GM19023 (cell line): ENCODE data around the gene SRSF10.
A peak's percentile ranks its signal among the peaks of the same experiment; 100 is the strongest.
"Not testable (repeated sequence)": the region's sequence is repeated elsewhere in the genome, so short reads cannot be mapped to it uniquely, and the experiment has no call there.

Source experiments
- ATAC-seq: cut with Tn5 transposase; IDR thresholded peaks from one replicate; pipeline ENCODE4 v1.9.1; 2021; ENCODE audit warnings: mild to moderate bottlenecking, moderate library complexity; ENCODE audit not compliant: unreplicated experiment

Gene SRSF10

GRCh38 chr1:23979881-23980727 is at the start of gene SRSF10:
TSS of gene SRSF10 (minus strand) at chr1:23980327. CDS start at chr1:23980255, 72 bp downstream.
- ATAC-seq: peak; percentile 95

DNA sequence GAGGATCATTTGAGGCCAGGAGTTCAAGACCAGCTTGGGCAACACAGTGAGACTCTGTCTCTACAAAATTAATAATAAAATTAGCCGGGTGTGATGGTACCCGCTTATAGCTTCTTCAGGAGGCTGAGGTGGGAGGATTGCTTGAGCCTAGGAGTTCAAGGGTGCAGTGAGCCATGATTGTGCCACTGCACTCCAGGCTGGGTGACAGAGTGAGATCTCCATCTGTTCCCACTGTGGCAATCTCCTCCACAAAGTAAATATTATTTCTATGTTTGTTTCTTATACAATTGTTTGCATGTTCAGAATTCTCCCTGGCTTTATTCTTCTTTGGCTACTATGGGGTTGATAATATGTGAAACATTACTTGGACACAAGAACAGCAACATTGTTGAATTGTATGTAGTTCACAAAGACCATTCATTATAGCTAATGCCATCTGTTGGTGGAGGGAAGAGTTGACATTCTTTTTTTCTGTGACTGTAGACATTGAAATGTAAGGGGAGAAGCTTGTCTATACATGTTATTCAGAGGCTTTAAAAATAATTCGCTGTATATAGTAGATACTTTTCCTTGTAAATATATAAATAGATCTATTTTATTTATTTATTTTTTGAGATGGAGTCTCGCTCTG is 47.8 kb upstream of the SRSF10 start:
- no peak for ATAC-seq

- ATAC-seq: no peak
These were observed 42.6 kb upstream of the SRSF10 start for GRCh38 chr1:24022581-24023361.

GRCh38 chr1:24021403-24022266 is 41.5 kb upstream of the SRSF10 start:
- no peak for ATAC-seq

- ATAC-seq: no peak
These were observed 40.3 kb upstream of the SRSF10 start for GRCh38 chr1:24020470-24020869.

DNA sequence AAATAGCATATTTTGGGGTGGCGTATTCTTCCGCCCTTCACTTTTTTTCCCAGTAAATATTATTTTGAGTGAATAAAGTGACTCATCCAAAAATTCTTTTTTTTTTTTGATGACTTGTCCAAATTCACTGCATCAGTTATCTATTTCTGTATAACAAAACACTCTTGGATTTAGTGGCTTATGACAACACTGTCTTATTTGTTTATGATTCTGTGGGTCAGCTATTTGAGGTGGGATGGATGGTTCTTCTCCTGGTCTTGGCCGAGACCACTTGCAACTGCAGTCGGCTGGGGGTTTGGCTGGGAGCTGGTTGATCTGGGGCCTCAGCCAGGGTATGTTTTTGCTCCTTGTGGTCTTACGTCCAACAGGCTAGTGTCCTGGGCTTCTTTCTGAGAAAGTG is 39.9 kb upstream of the SRSF10 start:
- ATAC-seq: no peak

GRCh38 chr1:24018611-24019580 is 38.8 kb upstream of the SRSF10 start:
- no peak for ATAC-seq

DNA sequence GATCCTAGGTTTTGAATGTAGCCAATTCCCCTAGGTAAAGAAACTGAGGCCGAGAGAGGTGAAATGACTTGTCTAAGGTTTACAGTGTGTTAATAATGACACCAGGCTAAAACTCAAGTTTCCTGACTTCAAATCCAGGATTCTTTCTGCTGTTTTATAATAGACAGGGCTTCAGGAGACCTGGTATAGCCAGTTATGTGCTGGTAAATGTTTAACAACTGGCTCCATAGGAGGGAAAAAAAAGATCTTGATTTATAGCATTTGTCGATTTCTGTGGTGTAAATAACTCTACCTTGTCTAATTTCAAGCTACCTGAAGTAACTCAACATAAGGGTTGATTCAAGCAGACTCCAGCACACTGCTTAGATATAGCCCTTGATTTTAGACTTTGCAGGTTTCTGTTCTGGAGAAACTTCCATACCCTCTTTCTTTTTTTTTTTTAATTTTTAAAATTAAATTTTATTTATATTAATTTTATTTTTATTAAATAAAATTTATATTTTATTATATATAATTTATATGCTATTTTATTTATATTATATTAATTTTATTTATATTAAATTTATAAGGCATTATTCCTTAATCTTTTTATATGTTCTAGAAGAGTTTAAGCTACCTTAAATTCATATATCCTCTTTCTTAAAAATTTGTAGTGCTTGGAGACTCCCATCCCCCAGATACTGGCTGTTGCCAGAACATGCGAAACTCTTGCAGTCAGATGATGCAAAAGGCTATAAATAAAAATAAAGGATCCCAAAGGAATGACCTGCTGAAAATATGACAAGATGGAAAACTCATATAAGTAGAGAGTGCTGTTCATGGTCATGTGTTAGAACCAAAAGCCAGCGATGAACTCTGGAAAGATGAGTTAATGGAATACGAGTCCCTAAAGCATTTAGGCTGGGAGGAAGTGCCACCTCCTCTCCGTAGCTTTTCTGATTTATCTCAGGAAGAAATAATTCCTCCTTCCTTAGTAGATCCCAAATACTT is 35.4 kb upstream of the SRSF10 start:
- ATAC-seq: no peak

- ATAC-seq: not testable (repeated sequence)
These were observed 32.8 kb upstream of the SRSF10 start for GRCh38 chr1:24012878-24013277.

- ATAC-seq: no peak
These were observed 30.5 kb upstream of the SRSF10 start for GRCh38 chr1:24010650-24011049.

- no peak for ATAC-seq
These were observed 29.3 kb upstream of the SRSF10 start for GRCh38 chr1:24009406-24009805.

DNA sequence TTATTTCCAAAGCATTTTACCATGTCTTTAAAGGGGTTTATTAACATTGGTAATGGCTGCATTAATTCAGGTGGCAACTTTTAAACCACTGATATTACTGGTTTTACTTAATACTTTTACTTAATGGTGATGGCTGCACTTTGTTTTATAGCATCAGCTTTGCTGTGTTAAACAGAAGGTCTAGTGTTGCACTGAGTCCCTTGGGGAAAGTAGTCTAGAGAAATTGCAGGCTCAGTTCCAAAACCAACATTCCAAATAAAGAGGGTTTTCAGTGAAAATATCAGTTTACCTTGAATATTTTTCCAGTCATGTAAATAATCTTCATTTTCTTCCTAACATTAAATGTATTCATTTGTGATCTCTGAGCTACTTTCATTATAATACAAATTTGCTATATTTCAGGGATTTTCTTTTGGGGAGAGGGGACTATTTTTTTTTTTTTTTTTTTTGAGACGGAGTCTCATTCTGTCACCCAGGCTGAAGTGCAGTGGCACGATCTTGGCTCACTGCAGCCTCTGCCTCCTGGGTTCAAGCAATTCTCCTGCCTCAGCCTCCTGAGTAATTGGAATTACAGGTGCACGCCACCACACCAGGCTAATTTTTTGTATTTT is 28.6 kb upstream of the SRSF10 start:
- ATAC-seq: not testable (repeated sequence)

DNA sequence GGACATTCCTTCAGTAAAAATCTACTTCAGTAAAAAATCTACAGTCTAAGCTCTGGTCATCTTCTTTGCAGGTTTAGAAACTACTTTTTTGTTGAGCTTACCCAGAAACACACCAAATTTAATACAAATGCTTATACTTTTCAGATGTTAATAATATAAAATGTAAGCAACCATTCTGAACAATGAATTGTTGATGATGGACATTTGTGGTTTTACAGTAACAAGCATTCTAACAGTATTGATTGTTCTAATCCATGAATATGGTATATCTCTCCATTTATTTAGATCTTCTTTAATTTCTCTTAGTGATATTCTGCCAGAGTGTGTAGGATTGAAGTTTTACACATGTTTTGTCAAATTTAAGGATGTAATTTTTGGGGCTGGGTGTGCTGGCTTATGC is 27.0 kb upstream of the SRSF10 start:
- ATAC-seq: no peak

DNA sequence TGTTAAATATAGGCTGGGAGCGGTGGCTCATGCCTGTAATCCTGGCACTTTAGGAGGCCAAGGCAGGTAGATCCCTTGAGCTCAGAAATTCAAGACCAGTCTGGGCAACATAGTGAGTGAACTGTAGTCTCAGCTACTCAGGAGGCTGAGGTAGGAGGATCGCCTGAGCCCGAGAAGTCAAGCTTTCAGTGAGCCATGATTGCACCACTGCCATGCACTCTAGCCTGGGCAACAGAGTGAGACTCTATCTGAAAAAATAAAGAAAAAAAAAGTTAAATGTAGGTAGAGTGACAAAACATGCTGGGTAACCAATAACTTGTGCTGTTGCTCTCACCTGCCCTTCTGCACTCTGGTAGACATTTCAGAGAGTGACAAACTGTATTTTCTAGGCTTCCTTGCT is 25.0 kb upstream of the SRSF10 start:
- ATAC-seq: no peak

- no peak for ATAC-seq
These were observed 24.0 kb upstream of the SRSF10 start for GRCh38 chr1:24004132-24004531.

- no peak for ATAC-seq
These were observed 23.3 kb upstream of the SRSF10 start for GRCh38 chr1:24003331-24003972.

DNA sequence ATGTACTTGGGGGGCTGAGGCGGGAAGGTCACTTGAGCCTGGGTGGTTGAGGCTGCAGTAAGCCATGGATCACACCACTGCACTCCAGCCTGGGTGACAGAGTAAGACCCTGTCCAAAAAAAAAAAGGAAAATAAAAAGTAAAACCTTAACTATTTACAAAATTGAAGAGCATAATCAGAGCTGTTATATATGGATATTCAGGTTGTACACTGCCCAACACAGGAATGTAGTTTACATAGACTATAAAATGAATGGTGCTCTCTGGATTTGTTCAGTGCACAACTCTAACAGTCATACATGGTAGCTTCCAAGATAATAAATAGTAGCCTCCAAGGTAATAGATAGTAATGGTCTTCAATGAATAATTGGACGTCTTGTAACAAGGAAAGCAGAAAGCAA is 22.6 kb upstream of the SRSF10 start:
- ATAC-seq: no peak
